GM12865 (cell line): ENCODE data around the gene UBE2D3.

Experiments used
- DNase-seq: peaks from one replicate; pipeline ENCODE4 v3.0.0; 2010; ENCODE audit warnings: low read depth
- H3K4me3 ChIP-seq: 2 replicates; pipeline ENCODE4 v1.5.1; 2011; ENCODE audit warnings: mild to moderate bottlenecking, low read depth, low read length, control low read depth
- TF ChIP-seq, protein P1 (sequence below): IDR thresholded peaks from 2 replicates; pipeline ENCODE4 v1.5.1; 2011; ENCODE audit warnings: low read length, control low read depth, low read depth, inconsistent platforms; ENCODE audit not compliant: insufficient read depth; ENCODE audit errors: missing control alignments

The UBE2D3 gene

DNA sequence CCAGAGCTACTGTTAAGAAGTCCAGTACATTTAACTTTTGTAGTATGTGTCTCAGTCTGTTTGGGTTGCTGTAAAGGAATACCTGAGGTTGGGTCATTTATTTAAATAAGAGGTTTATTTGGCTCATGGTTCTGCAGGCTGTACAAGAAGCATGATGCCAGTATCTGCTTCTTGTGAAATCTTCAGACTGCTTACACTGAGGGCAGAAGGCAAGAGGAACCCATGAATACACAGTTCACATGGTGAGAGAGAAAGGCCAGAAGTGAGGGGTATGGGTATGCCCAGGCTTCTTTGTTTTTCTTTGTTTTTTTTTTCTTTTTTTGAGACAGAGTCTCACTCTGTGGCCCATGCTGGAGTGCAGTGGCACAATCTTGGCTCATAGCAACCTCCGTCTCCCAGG lies 35.4 kb upstream of the UBE2D3 start:
- DNase-seq: no peak
- H3K4me3 ChIP-seq: no peak overlapping the region
- TF ChIP-seq, protein P1, sequence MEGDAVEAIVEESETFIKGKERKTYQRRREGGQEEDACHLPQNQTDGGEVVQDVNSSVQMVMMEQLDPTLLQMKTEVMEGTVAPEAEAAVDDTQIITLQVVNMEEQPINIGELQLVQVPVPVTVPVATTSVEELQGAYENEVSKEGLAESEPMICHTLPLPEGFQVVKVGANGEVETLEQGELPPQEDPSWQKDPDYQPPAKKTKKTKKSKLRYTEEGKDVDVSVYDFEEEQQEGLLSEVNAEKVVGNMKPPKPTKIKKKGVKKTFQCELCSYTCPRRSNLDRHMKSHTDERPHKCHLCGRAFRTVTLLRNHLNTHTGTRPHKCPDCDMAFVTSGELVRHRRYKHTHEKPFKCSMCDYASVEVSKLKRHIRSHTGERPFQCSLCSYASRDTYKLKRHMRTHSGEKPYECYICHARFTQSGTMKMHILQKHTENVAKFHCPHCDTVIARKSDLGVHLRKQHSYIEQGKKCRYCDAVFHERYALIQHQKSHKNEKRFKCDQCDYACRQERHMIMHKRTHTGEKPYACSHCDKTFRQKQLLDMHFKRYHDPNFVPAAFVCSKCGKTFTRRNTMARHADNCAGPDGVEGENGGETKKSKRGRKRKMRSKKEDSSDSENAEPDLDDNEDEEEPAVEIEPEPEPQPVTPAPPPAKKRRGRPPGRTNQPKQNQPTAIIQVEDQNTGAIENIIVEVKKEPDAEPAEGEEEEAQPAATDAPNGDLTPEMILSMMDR: no peak

DNA sequence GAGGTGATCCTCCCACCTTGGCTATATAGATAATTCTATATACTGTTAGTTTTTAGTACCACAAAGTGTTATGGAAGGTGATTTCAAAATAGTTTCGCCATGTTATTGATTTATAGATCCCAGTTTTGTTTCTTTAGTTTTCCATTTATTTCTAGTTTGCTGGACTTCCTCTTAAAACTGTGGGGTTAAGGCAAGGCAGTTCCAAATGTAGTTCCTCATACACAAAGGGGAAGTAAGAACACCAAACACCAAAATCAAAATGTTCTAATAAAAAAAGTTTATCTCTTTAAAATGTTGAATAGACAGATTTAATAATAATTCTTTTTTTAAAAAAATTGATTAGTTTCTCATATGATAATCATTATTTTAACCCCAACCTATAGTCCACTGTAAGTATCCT lies 34.7 kb upstream of the UBE2D3 start:
- DNase-seq: no peak
- no peak overlapping the region for H3K4me3 ChIP-seq
- TF ChIP-seq, protein P1: no peak

DNA sequence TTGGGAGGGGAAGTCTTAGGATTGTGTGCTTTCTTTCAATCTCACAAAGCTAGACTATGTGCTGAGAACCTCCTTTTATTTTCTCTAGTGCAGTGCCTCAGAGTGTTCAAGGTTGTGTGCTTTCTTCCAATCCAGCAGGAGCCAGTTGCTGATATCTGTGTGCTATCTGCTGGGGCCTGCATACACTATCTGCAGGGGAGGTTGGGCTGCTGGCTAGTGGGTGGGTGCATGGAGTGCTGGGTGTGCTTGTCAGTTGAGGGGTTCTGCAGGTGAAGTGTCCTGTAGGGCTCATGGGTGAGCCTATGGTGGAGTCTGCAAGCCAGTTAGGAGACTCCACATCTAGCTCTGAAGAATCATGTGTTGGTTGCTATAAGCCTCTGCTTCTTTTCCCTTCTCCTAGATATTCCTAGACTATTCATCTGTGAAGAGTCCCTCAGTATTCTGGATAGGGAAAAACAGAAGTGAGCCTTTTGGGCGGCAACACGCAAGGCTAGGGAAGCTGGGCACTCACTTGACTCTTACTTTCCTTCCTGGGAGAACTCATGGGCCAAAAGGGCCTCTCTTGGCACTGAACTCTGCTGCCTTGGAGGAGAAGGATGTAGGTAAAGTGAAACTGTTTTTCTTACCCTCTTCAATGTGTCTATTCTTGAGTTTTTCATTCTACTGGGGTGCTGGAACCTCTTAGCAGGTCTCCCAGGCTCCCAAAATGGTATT lies 33.4 kb upstream of the UBE2D3 start:
- TF ChIP-seq, protein P1: no peak
- DNase-seq: no peak
- H3K4me3 ChIP-seq: no peak overlapping the region

DNA sequence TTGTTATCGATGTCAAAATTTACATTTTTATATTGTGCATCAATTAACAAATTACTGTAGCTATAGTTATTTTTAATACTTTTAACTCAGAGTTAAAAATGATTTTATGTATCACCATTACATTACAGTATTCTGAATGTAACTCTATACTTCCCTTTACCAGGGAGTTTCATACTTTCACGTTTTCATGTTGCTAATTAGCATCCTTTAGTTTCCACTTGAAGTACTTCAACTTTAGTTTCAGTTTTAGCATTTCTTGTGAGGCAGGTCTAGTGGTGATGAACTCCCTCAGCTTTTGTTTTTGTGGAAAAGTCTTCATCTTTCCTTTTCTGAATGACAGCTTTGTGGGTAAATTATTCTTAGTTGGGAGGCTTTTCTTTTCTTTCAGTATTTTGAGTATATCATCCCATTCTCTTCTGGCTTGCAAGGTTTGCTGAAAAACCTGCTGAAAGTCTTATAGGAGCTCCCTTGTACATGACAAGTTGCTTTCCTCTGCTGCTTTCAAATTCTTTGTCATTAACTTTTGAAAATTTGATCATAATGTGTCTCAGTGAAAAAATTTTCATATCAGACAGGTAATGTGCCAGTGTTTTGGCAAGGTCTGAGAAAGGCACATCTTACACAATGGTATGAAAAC lies 31.6 kb upstream of the UBE2D3 start:
- no peak for DNase-seq
- TF ChIP-seq, protein P1: no peak
- no peak overlapping the region for H3K4me3 ChIP-seq

DNA sequence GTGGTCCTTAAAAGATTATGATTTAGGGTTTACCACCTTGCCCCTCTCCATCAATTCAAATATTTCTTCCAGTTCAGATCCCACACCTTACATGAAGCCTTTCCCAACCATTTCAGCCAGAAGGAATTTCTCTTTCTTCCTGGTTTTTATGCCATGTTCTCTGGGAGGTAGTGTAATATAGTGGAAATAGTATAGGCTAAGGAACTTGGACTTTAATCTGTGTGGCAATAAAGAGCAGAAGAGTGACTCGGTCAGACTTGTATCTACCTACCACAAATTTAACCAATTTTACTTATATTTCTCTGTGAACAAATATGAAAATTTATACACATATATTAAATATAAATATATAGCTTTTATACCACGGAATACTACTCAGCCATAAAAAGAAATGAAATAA lies 23.0 kb upstream of the UBE2D3 start:
- TF ChIP-seq, protein P1: no peak
- no peak for DNase-seq
- no peak overlapping the region for H3K4me3 ChIP-seq

DNA sequence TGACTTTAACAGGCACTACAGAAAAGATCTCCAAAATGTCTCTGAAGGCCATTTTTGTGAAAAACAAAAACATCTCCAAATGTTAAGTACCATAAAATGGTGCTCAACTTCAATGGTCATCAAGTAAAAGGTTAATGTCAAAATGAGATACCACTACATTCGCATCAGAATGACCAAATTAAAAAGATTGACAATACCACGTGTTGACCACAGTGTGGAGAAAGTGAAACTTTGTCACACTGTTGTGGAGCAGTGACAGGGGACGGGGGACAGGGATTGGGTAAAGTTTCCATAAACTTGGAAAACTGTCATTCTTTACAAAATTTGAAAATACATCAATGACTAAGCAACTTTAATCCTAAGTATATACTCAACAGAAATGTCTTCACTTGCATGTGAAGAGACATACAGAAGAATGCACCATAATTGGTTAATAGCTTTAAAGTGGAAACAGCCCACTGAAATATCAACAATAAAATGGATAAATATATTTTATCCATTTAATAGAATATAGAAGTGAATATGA lies 22.3 kb upstream of the UBE2D3 start:
- no peak for DNase-seq
- H3K4me3 ChIP-seq: no peak overlapping the region
- TF ChIP-seq, protein P1: no peak

DNA sequence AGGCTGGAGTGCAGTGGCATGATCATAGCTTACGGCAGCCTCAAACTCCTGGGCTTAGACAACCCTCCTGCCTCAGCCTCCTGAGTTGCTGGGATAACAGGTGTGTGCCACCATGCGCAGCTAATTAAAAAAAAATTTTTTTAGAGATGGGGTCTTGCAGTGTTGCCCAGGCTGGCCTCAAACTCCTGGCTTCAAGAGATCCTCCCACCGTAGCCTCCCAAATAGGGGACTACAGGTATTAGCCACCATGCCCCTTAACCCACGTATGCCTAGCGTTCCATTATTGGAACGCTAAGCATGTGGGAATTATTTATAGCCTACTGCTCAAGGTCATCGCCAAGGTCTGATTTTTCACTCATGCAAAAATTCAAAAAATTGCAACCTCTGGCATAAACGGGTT lies 20.3 kb upstream of the UBE2D3 start:
- TF ChIP-seq, protein P1: no peak
- no peak for DNase-seq
- no peak overlapping the region for H3K4me3 ChIP-seq
